Left ventricle myocardium superior (tissue), 1 donor: ENCODE data around the gene PODXL2. TPM values are rescaled to one million over a fixed set of nuclear protein-coding genes. Genes with fewer than 3 reads are reported as not detected.
"Not testable (repeated sequence)": the region's sequence is repeated elsewhere in the genome, so short reads cannot be mapped to it uniquely, and the experiment has no call there.

Experiments
- ATAC-seq: fragments of 200-7000 bp; cut with Tn5 transposase; one replicate; pipeline ENCODE4 v1.9.1; 2020; ENCODE audit warnings: mild to moderate bottlenecking, moderate library complexity
- DNase-seq: peaks from one replicate; pipeline ENCODE4 v3.0.0-alpha.2; 2020
- intact Hi-C: fragments of 100-400 bp; cut with micrococcal nuclease; formaldehyde crosslinking; loops from one replicate; pipeline ENCODE4 v1.11.0; 2022
- total RNA-seq: library from RNA; stranded (reverse); fragmentation: NEBNext Ultra II Directional; extraction: Animal tissue kit (Norgen Biotek cat#: 25700); gene quantifications from one replicate; pipeline ENCODE4 v1.2.1, GENCODE V29; 2021
- donor health status: DM: no; HTN: yes; CAD: no; lungs with severe emphysema.

The PODXL2 gene
- total RNA-seq, 1 donor from 2014 or later = 1.5 TPM

DNA sequence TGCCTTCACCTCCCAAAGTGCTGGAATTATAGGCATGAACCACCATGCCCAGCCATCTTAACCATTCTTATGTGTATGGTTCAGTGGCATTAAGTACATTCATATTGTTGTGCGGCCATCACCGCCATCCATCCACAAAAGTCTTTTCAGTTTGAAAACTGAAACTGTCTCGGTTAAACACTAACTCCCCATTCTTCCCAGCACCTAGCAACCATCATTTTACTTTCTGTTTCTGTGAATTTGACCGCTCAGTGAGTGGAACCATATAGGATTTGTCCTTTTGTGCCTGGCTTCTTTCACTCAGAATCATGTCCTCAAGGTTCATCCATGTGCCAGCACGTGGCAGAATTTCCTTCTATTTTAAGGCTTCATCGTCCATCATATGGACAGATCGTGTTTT lies 24.9 kb upstream of the PODXL2 start:
- no peak for DNase-seq
- ATAC-seq = no peak
- intact Hi-C loops = no loop called here

DNA sequence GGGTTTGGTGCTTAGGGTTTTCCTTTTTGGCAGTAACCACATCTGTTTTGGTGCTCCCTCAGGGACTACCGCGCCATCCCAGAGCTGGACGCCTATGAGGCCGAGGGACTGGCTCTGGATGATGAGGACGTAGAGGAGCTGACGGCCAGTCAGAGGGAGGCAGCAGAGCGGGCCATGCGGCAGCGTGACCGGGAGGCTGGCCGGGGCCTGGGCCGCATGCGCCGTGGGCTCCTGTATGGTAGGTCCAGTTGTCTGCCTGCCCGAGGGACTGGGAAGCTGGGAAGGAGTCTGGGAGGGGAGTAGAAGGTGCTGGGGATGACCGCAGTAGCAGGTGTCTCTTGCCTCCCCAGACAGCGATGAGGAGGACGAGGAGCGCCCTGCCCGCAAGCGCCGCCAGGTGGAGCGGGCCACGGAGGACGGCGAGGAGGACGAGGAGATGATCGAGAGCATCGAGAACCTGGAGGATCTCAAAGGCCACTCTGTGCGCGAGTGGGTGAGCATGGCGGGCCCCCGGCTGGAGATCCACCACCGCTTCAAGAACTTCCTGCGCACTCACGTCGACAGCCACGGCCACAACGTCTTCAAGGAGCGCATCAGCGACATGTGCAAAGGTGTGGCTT lies 24.3 kb upstream of the PODXL2 start:
- intact Hi-C loops = no loop called here
- DNase-seq (no peak), ATAC-seq (no peak)

- intact Hi-C loops, DNase-seq, ATAC-seq: not testable (repeated sequence)
Measured at GRCh38 chr3:127605547-127605946, 23.4 kb upstream of the PODXL2 start.

DNA sequence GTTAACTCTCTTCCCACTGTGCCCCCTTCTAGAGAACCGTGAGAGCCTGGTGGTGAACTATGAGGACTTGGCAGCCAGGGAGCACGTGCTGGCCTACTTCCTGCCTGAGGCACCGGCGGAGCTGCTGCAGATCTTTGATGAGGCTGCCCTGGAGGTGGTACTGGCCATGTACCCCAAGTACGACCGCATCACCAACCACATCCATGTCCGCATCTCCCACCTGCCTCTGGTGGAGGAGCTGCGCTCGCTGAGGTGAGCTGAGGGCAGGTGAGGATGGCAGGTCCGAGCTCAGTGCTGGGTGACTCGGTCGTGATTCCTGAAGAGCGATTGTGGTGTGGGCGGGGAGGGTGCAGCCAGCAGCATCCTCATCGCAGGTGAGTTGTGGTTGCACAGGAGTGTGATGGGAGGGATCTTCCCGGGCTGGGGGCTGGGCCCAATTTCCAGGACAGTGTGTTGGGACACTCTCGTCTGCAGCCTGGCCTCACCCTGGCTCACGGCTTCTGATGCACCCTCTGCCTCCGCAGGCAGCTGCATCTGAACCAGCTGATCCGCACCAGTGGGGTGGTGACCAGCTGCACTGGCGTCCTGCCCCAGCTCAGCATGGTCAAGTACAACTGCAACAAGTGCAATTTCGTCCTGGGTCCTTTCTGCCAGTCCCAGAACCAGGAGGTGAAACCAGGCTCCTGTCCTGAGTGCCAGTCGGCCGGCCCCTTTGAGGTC lies 22.7 kb upstream of the PODXL2 start:
- ATAC-seq (no peak), DNase-seq (no peak)
- intact Hi-C loops = no loop called here

DNA sequence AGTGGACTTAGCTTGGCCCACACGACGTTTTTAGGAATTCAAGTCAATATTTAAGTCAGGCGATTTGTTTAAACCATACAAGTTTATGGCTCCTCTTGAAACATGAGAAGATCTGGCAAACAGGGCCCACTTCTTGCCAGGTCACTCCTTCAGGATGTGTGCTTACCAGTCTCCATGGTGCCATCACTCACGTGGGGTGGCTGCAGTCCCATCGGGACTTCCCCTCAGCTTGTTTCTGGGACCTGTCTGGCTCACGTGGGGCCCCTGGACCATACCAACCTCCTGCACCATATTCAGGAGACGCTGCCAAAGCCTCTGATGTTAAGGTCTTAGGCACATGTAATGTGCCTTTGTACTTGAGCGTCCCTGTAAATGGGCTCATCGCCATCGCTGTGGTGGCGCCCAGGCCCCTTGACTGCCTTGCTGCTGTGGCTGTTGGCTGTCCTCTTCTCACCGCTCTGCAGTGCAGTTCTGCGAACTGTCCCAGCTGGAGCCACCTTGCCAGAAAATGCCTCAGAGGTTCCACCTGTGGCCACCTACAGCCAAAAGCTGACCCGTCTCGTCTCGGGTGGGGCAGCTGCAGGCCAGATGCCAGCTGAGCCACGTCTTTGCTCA lies 21.9 kb upstream of the PODXL2 start:
- DNase-seq (no peak), ATAC-seq (peak; percentile 37)
- intact Hi-C loops = no loop called here

DNA sequence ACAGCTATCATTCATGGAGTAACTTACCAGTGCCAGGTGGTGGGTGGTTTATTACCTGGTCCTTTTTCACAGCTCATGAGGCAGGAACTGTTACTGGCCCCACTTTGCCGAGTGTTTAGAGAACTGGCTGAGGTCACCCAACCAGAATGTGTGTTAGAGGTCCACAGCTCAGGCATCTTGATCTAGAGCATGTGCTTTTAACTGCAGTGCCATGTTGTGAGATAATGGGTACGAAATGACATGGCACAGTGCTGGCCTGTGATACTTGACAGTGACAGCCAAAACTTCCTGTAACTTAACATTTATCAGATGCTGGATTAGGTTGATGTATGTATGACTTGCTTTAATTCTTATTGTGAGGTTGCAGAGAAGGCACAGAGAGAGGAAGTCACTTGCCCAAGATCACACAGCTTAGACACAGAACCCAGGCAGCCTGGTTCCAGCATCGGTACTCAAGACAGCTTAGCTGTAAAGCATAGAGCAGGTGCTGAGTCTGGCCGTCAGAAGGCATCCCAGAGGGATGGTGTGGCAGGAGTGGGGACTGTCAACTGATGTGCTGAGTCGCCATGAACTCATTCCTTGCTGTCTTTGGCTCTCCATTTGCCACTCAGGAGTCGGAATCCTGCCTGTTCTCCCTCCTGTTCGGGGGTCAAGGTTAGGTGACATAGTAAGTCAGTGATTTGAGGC lies 21.2 kb upstream of the PODXL2 start:
- intact Hi-C loops = no loop called here
- ATAC-seq (peak; percentile 50), DNase-seq (no peak)

DNA sequence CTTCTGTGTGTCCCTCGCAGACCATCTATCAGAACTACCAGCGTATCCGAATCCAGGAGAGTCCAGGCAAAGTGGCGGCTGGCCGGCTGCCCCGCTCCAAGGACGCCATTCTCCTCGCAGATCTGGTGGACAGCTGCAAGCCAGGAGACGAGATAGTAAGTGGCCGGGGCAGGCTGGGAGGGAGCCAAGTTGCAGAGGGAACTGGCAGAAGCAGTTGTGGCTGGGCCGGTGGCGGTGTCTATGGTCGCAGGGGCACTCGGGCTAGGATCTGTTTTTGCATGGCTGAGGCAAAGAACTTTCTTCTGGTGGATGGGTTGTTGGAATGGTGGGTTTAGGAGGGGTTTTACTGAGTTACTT lies 20.6 kb upstream of the PODXL2 start:
- peak; percentile 88 for ATAC-seq
- intact Hi-C loops = no loop called here

GRCh38 chr3:127610105-127610504 lies 18.9 kb upstream of the PODXL2 start:
- intact Hi-C loops = no loop called here
- ATAC-seq (no peak), DNase-seq (no peak)

More for the DNA sequence above, 20.6 kb upstream of the PODXL2 start:
- DNase-seq = peak; percentile 84

DNA sequence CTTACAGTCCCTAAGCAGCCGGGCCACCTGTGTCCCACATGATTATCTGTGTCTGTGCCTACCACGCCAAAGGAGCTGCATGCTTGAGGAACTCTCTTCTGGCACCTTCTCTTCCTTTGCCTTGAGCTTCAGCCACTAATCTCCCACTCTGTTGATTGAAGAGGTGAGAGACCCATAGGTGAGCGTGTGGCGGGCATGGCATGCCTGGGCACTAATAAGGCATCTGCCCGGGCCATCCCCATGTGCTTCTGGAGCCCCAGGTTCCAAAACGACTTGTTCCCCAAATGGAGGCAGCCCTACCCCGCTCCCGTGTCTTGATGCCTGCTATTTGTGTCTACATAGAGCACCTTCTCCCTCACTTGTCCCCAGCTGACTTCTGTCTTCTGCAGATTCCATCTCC lies 17.7 kb upstream of the PODXL2 start:
- intact Hi-C loops = no loop called here
- ATAC-seq = no peak
- no peak for DNase-seq

DNA sequence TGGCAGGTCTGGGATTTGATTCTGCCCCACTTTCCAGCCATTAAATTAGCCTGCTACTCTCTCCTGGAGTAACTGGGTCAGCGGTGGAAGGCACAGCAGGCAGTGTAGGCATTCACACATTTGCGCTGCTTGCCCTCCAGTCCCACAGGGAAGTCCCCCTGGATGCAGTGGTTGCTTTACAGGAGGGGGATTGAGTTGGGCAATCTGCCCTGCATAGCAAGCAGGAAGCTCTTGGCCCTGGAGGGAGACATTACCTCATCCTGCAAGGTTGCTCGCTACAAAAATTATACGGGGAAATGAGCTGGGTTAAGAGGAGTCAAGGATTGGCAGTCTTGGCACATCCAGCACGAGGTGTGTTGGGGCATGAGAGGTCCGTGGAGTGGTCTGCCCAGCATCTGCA lies 16.0 kb upstream of the PODXL2 start:
- ATAC-seq (no peak), DNase-seq (no peak)
- intact Hi-C loops = no loop called here

DNA sequence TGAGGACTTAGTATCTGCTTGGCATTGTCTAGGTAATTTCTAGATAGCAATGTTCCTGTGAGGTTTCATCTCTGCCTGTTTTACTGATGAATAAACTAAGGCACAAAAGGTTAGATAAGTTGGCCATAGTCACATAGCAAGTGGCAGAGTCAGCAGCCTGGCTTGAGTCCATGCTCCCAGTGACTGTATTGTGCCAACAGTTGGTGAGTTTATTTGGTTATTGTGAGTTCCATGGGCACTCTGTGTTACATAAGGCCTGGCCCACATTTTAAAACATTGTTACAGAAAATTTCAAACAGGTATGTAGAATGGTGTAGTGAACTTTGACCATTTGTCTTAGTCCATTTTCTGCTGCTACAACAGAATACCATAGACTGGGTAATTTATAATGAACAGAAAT lies 15.6 kb upstream of the PODXL2 start:
- intact Hi-C loops = no loop called here
- ATAC-seq (no peak), DNase-seq (no peak)

DNA sequence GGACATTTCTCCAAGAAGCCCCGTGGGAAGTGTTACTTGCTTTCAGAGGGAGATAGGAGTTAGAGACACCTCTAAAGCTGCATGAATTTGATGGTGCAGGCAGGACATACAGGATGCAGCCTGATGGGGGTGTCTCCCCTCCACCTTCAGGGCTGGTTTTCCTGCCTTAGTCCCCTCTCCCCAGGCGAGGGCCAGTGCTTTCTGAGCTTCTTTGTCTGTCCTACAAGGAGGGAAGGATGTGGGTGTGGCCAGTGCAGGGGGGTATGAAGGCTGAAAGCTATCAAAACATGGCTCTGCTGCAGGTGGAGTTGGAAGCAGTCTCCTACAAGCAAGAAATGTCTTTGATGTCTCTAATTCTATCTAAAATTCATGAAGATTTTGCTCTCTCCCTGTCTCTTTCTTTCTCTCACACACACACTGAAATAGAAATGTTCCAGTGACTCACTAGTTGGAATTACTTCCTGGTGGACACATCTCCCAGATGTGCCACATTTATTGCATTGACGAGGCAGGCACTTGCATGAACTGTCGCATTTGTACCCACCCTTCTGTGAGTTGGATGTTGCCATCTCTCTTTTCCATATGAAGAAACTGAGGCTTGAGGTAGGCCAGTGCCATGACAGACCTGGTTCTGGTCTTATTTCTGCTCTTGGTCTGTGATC lies 13.9 kb upstream of the PODXL2 start:
- DNase-seq = no peak
- ATAC-seq = no peak
- intact Hi-C loops = no loop called here

DNA sequence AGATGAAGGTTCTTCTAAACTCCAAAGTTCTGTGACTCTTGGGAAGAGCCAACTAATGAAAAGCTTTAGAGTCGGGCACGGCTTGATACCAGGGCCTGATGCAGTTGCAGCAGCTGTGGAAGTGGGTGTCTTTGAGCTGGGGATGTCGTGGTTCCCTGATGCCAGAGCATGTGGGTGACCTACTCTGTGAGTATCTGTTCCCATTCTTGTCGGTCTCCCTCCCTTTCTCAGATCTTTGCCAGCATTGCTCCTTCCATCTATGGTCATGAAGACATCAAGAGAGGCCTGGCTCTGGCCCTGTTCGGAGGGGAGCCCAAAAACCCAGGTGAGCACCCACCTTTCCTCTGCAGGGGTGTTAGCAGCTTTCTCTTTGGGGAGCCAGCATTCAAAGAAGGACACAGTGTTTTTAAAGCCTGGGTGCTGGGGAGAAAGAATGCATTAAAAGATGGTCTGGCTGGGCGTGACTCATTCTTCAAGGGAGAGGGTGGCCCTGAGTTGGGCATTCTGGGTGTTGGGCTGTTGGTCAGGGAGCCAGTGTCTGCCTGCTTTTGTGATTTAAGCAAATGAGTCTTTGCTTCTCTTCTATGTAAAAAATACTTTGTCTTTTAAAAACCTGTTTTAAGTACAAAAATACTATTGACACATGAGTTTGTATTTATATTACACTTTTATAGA lies 13.2 kb upstream of the PODXL2 start:
- intact Hi-C loops = no loop called here
- ATAC-seq = no peak
- no peak for DNase-seq

DNA sequence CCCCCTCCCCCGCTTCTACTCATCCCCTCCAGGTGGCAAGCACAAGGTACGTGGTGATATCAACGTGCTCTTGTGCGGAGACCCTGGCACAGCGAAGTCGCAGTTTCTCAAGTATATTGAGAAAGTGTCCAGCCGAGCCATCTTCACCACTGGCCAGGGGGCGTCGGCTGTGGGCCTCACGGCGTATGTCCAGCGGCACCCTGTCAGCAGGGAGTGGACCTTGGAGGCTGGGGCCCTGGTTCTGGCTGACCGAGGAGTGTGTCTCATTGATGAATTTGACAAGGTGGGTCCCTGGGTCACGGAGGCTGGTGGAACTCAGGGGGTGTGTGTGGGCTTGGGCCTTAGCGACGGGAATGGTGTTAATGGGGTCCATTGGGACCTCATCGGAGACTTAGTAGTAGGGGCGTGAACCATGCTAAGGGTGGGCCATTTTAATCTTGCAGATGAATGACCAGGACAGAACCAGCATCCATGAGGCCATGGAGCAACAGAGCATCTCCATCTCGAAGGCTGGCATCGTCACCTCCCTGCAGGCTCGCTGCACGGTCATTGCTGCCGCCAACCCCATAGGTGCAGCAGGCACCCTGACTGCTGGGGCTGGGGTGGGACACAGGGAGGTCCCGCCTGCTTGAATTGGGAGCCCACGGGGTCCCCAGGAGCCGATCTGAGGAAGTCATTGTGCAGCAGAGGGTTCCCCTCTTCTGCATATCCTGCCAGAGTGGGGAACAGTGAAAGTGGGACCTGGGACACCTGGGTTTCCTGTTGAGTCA lies 12.0 kb upstream of the PODXL2 start:
- no peak for DNase-seq
- no peak for ATAC-seq
- intact Hi-C loops = no loop called here

- DNase-seq = no peak
- intact Hi-C loops = no loop called here
- no peak for ATAC-seq
Measured at GRCh38 chr3:127618891-127619290, 10.1 kb upstream of the PODXL2 start.

DNA sequence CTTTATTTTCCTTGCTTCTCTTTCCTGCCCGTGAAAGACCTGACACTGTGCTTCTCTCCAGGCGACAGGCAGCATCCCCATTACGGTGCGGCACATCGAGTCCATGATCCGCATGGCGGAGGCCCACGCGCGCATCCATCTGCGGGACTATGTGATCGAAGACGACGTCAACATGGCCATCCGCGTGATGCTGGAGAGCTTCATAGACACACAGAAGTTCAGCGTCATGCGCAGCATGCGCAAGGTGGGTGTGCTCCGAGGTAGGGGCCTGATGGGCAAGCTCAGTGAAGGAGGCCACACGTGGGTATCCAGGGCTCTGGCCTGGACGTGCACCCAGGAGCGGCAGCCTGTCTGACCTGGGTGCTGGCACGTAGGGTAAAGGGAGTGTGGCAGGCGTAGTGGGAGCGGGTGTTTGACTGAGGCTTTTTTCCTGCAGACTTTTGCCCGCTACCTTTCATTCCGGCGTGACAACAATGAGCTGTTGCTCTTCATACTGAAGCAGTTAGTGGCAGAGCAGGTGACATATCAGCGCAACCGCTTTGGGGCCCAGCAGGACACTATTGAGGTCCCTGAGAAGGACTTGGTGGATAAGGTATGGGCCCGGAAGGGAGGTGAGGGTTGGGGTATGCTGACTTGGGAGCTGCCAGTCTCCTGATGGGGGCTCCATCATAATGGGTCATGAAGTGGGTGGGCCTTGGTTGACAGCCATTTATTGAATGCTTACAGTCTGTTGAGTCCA lies 8.2 kb upstream of the PODXL2 start:
- DNase-seq = no peak
- no peak for ATAC-seq
- intact Hi-C loops = no loop called here

DNA sequence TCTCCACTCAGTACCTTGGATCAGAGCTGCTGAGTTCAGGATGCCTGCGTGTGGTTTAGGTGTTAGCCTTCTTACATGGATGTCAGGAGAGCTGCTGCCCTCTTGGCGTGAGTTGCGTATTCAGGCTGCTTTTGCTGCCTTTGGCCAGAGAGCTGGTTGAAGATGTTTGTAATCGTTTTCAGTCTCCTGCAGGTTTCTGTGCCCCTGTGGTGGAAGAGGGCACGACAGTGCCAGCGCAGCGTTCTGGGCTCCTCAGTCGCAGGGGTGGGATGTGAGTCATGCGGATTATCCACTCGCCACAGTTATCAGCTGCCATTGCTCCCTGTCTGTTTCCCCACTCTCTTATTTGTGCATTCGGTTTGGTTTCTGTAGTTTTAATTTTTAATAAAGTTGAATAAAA lies 7.0 kb upstream of the PODXL2 start:
- ATAC-seq (no peak), DNase-seq (no peak)
- intact Hi-C loops = no loop called here
